Measurements from ENCODE around the gene CEACAM6. TPM values are rescaled to one million over a fixed set of nuclear protein-coding genes. Genes with fewer than 3 reads are reported as not detected.

Gene CEACAM6
- total and polyA plus RNA-seq, 2 donors, result 1.4 to 6.5 TPM

DNA sequence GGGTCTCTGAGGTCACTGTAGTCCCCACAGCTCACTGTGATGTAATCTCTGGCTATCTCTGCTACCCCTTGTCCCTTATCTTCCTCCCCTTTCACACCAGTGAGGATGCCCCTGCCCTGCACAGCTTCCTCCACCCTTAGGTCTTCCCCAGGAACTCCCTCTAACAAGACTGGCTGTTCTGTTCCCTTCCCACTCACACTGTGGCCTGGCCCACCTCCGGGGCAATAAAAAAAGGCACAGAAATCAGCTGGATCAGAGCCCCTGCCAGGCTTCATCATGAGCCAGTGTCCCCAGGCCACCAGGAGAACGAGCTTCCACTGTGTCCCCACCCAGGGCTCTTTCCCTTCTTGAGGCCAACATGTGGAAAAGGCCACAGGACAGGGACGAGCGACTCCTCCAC, 45.7 kb downstream of the CEACAM6 start:
- Histone ChIP-seq H3K9me3 (ENCODE audit: control insufficient read depth in 2 of 2, insufficient read depth in 1 of 2, low read length in 1 of 2) (no peaks in the 10 kb centered on the region), H3K4me1 (ENCODE audit: control insufficient read depth in 2 of 2, insufficient read depth in 2 of 2, low read length in 2 of 2) (peaks cover 0 to 11% of the 10 kb centered on the region in 2 donors), H3K36me3 (ENCODE audit: control insufficient read depth in 2 of 2, insufficient read depth in 2 of 2, low read length in 1 of 2) (no peaks in the 10 kb centered on the region), H3K27ac (ENCODE audit: low read depth in 1 of 2, low read length in 1 of 2) (peak overlapping the region in 1 of 2 donors; percentile 26), H3K27me3 (ENCODE audit: control insufficient read depth in 2 of 2, insufficient read depth in 1 of 2, low read length in 1 of 2) (peaks cover 0 to 6% of the 10 kb centered on the region in 2 donors), H3K4me3 (ENCODE audit: low read length in 2 of 2) (no peak overlapping the region)
- DNase-seq (ENCODE audit: low read depth in 6 of 9, low spot score in 9 of 9), result no peak
- WGBS, result 89% methylated on average over 4 of the region's 4 CpGs

DNA sequence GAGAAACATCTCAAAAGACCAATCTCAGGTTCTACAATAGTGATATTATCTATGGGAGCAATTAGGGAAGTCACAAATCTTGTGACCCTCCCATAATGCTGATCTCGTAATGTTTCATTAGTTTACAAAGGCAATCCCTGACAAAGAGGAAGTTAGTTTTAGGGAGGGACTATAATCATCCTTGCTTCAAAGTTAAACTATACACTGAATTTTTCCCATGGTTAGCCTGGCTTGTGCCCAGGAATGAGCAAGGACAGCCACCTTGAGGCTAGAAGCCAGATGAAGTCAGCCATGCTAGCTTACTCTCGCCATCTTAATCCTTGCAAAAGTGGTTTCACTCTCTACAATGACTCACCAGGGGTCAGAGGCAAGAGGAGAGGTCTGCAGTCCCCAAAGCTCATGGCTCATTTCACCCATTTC, 46.5 kb downstream of the CEACAM6 start:
- WGBS, result 70% methylated on average over 2 of the region's 2 CpGs
- H3K4me3 ChIP-seq (ENCODE audit: low read length in 2 of 2), result no peak overlapping the region
- peak overlapping the region in 1 of 2 donors; percentile 30 for H3K27ac ChIP-seq (ENCODE audit: low read depth in 1 of 2, low read length in 1 of 2)

DNA sequence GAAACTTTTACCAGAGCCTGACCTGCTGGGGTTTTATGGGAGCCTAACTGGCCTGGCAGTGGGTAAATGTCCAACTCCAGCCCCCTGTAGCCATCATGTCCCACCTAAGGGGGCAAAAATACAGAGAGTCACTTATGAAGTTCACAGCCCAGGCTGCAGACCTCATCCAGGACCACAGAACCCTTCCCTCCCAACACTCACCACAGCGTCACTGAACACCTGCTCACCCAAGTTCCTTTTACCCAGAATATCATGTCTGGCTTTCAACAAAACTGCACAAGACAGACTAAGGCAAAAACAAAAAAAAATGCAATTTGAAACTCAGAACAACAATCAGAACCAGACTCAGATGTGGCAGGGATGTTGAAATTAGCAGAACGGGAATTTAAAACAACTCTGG, 47.4 kb downstream of the CEACAM6 start:
- WGBS, result 5% methylated on average over 2 of the region's 2 CpGs
- Histone ChIP-seq H3K4me3 (ENCODE audit: low read length in 2 of 2) (no peak overlapping the region), H3K27me3 (ENCODE audit: control insufficient read depth in 2 of 2, insufficient read depth in 1 of 2, low read length in 1 of 2) (no peaks in the 10 kb centered on the region), H3K27ac (ENCODE audit: low read depth in 1 of 2, low read length in 1 of 2) (peak overlapping the region in 1 of 2 donors; percentile 24), H3K9me3 (ENCODE audit: control insufficient read depth in 2 of 2, insufficient read depth in 1 of 2, low read length in 1 of 2) (no peaks in the 10 kb centered on the region), H3K4me1 (ENCODE audit: control insufficient read depth in 2 of 2, insufficient read depth in 2 of 2, low read length in 2 of 2) (peaks cover 0 to 11% of the 10 kb centered on the region in 2 donors), H3K36me3 (ENCODE audit: control insufficient read depth in 2 of 2, insufficient read depth in 2 of 2, low read length in 1 of 2) (no peaks in the 10 kb centered on the region)
- DNase-seq (ENCODE audit: low read depth in 6 of 9, low spot score in 9 of 9), result no peak

More for the DNA sequence above, 46.5 kb downstream of the CEACAM6 start:
- DNase-seq (ENCODE audit: low read depth in 6 of 9, low spot score in 9 of 9), result no peak
- Histone ChIP-seq H3K4me1 (ENCODE audit: control insufficient read depth in 2 of 2, insufficient read depth in 2 of 2, low read length in 2 of 2) (peaks cover 0 to 11% of the 10 kb centered on the region in 2 donors), H3K27me3 (ENCODE audit: control insufficient read depth in 2 of 2, insufficient read depth in 1 of 2, low read length in 1 of 2) (no peaks in the 10 kb centered on the region), H3K9me3 (ENCODE audit: control insufficient read depth in 2 of 2, insufficient read depth in 1 of 2, low read length in 1 of 2) (no peaks in the 10 kb centered on the region), H3K36me3 (ENCODE audit: control insufficient read depth in 2 of 2, insufficient read depth in 2 of 2, low read length in 1 of 2) (no peaks in the 10 kb centered on the region)

DNA sequence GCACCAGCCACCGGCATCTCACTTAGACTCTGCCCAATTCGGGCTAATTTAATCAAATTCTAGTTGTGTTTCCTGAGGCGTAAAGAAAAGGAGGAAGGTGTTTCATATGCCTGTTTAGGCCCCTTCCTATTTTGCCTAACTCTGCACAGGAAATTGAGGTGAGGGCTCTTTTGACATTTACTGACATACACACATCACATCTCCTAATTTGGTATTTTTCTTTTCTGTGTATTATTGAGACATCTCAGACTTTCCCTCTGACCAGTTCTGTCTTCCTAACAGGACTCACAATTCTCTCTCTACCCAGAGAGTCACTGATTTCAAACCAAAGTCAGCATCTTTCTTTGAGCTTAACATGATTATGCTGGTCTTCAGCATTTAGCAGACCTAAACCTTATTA, 49.0 kb downstream of the CEACAM6 start:
- no peaks in the 10 kb centered on the region for H3K9me3 ChIP-seq (ENCODE audit: control insufficient read depth in 2 of 2, insufficient read depth in 1 of 2, low read length in 1 of 2)
- no peak overlapping the region for H3K27ac ChIP-seq (ENCODE audit: low read depth in 1 of 2, low read length in 1 of 2)
- H3K4me3 ChIP-seq (ENCODE audit: low read length in 2 of 2), result no peak overlapping the region
- no peaks in the 10 kb centered on the region for H3K36me3 ChIP-seq (ENCODE audit: control insufficient read depth in 2 of 2, insufficient read depth in 2 of 2, low read length in 1 of 2)
- no peaks in the 10 kb centered on the region for H3K27me3 ChIP-seq (ENCODE audit: control insufficient read depth in 2 of 2, insufficient read depth in 1 of 2, low read length in 1 of 2)
- H3K4me1 ChIP-seq (ENCODE audit: control insufficient read depth in 2 of 2, insufficient read depth in 2 of 2, low read length in 2 of 2), result peaks cover 0 to 10% of the 10 kb centered on the region in 2 donors
- DNase-seq (ENCODE audit: low read depth in 6 of 9, low spot score in 9 of 9), result no peak
- WGBS, result 61% methylated on average over 3 of the region's 3 CpGs

GRCh38 chr19:41807176-41807575, 51.8 kb downstream of the CEACAM6 start:
- H3K27ac ChIP-seq (ENCODE audit: low read depth in 1 of 2, low read length in 1 of 2), result no peak overlapping the region
- WGBS, result 95% methylated on average over 3 of the region's 3 CpGs
- H3K4me3 ChIP-seq (ENCODE audit: low read length in 2 of 2), result no peak overlapping the region

GRCh38 chr19:41808663-41809566, 53.6 kb downstream of the CEACAM6 start:
- no peaks in the 10 kb centered on the region for H3K4me1 ChIP-seq (ENCODE audit: control insufficient read depth in 2 of 2, insufficient read depth in 2 of 2, low read length in 2 of 2)
- DNase-seq (ENCODE audit: low read depth in 6 of 9, low spot score in 9 of 9), result no peak
- H3K27me3 ChIP-seq (ENCODE audit: control insufficient read depth in 2 of 2, insufficient read depth in 1 of 2, low read length in 1 of 2), result peaks cover 0 to 3% of the 10 kb centered on the region in 2 donors
- H3K36me3 ChIP-seq (ENCODE audit: control insufficient read depth in 2 of 2, insufficient read depth in 2 of 2, low read length in 1 of 2), result no peaks in the 10 kb centered on the region
- H3K27ac ChIP-seq (ENCODE audit: low read depth in 1 of 2, low read length in 1 of 2), result no peak overlapping the region
- 71% methylated on average over 16 of the region's 16 CpGs for WGBS
- no peak overlapping the region for H3K4me3 ChIP-seq (ENCODE audit: low read length in 2 of 2)
- H3K9me3 ChIP-seq (ENCODE audit: control insufficient read depth in 2 of 2, insufficient read depth in 1 of 2, low read length in 1 of 2), result no peaks in the 10 kb centered on the region

More at GRCh38 chr19:41807176-41807575, 51.8 kb downstream of the CEACAM6 start:
- H3K4me1 ChIP-seq (ENCODE audit: control insufficient read depth in 2 of 2, insufficient read depth in 2 of 2, low read length in 2 of 2), result peaks cover 0 to 6% of the 10 kb centered on the region in 2 donors
- no peaks in the 10 kb centered on the region for H3K9me3 ChIP-seq (ENCODE audit: control insufficient read depth in 2 of 2, insufficient read depth in 1 of 2, low read length in 1 of 2)
- peaks cover 0 to 3% of the 10 kb centered on the region in 2 donors for H3K27me3 ChIP-seq (ENCODE audit: control insufficient read depth in 2 of 2, insufficient read depth in 1 of 2, low read length in 1 of 2)
- no peaks in the 10 kb centered on the region for H3K36me3 ChIP-seq (ENCODE audit: control insufficient read depth in 2 of 2, insufficient read depth in 2 of 2, low read length in 1 of 2)
- no peak for DNase-seq (ENCODE audit: low read depth in 6 of 9, low spot score in 9 of 9)

DNA sequence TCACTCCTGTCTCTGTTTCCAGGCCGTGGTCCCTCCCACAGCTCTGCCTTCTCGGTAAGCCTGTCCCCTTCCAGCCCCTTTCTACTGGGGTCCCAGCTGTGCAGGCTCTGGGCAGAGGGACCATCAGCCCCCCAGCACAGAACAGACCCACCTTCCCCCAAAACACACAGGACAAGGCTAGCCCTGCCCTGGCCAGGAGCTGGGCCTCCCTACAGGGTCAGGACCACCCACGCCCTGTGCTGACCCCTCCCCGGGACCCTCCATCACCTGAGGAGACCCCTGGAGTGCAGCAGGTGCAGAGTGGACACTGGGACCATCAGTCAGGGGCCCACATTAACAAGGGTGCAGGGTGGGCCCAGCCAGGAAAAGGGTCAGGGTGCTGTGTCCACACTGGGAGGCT, 55.0 kb downstream of the CEACAM6 start:
- DNase-seq (ENCODE audit: low read depth in 6 of 9, low spot score in 9 of 9), result no peak
- Histone ChIP-seq H3K27ac (ENCODE audit: low read depth in 1 of 2, low read length in 1 of 2) (no peak overlapping the region), H3K4me1 (ENCODE audit: control insufficient read depth in 2 of 2, insufficient read depth in 2 of 2, low read length in 2 of 2) (no peaks in the 10 kb centered on the region), H3K27me3 (ENCODE audit: control insufficient read depth in 2 of 2, insufficient read depth in 1 of 2, low read length in 1 of 2) (peaks cover 0 to 3% of the 10 kb centered on the region in 2 donors), H3K4me3 (ENCODE audit: low read length in 2 of 2) (no peak overlapping the region), H3K36me3 (ENCODE audit: control insufficient read depth in 2 of 2, insufficient read depth in 2 of 2, low read length in 1 of 2) (no peaks in the 10 kb centered on the region), H3K9me3 (ENCODE audit: control insufficient read depth in 2 of 2, insufficient read depth in 1 of 2, low read length in 1 of 2) (no peaks in the 10 kb centered on the region)
- WGBS, result 72% methylated on average over 4 of the region's 4 CpGs

DNA sequence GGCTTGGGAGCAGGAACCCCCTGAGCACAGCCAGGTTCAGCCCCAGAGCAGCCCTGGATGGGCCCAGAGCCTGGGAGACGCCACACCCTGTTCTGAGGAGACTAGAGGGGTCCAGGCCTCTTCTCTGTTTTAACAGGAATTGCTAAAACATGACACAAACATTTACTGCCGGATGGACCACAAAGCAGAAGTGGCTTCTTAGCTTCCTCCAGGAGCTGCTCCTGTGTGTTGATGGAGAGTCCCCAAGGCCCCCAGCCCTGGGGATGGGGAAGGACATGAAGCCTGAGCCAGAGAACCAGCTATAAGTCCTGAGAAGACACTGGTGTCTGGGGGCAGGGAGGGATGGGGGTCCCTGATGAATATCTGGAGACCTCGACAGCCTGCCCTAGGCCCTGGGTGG, 55.7 kb downstream of the CEACAM6 start:
- Histone ChIP-seq H3K36me3 (ENCODE audit: control insufficient read depth in 2 of 2, insufficient read depth in 2 of 2, low read length in 1 of 2) (no peaks in the 10 kb centered on the region), H3K27me3 (ENCODE audit: control insufficient read depth in 2 of 2, insufficient read depth in 1 of 2, low read length in 1 of 2) (peaks cover 0 to 3% of the 10 kb centered on the region in 2 donors), H3K27ac (ENCODE audit: low read depth in 1 of 2, low read length in 1 of 2) (no peak overlapping the region), H3K4me1 (ENCODE audit: control insufficient read depth in 2 of 2, insufficient read depth in 2 of 2, low read length in 2 of 2) (no peaks in the 10 kb centered on the region), H3K9me3 (ENCODE audit: control insufficient read depth in 2 of 2, insufficient read depth in 1 of 2, low read length in 1 of 2) (no peaks in the 10 kb centered on the region), H3K4me3 (ENCODE audit: low read length in 2 of 2) (no peak overlapping the region)
- no peak for DNase-seq (ENCODE audit: low read depth in 6 of 9, low spot score in 9 of 9)
- 14% methylated on average over 3 of the region's 3 CpGs for WGBS

DNA sequence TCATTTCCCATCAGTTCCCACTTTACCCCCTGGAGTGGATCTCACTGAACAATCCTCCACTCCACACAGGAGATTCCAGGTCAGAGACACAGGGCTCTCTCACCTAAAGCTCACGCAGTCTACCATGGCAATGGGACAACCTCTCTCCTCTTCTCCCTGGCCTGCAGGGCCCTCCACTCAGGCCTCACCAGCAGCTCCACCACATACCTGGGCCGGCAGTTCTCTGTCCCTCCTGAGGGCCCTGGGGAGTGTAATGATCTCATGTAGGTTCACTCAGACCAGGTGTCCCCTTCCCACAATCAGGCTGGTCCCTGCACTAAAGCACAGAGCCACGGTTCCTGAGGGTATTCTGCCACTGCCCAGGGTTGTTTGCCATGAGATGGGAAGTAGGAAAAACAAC, 56.7 kb downstream of the CEACAM6 start:
- 88% methylated on average over 3 of the region's 3 CpGs for WGBS
- no peak overlapping the region for H3K4me3 ChIP-seq (ENCODE audit: low read length in 2 of 2)

More for the DNA sequence above, 56.7 kb downstream of the CEACAM6 start:
- Histone ChIP-seq H3K9me3 (ENCODE audit: control insufficient read depth in 2 of 2, insufficient read depth in 1 of 2, low read length in 1 of 2) (no peaks in the 10 kb centered on the region), H3K27ac (ENCODE audit: low read depth in 1 of 2, low read length in 1 of 2) (no peak overlapping the region), H3K4me1 (ENCODE audit: control insufficient read depth in 2 of 2, insufficient read depth in 2 of 2, low read length in 2 of 2) (no peaks in the 10 kb centered on the region), H3K36me3 (ENCODE audit: control insufficient read depth in 2 of 2, insufficient read depth in 2 of 2, low read length in 1 of 2) (no peaks in the 10 kb centered on the region), H3K27me3 (ENCODE audit: control insufficient read depth in 2 of 2, insufficient read depth in 1 of 2, low read length in 1 of 2) (peaks cover 0 to 3% of the 10 kb centered on the region in 2 donors)
- DNase-seq (ENCODE audit: low read depth in 6 of 9, low spot score in 9 of 9), result no peak

All from thymus (tissue), 11 donors.